NCI-H526 (cell line): ENCODE data around the gene CALML3.
A peak's percentile ranks its signal among the peaks of the same experiment; 100 is the strongest.

ENCODE experiments used
- DNase-seq, 2 experiments: peaks; one replicate each; lab custom pipeline; 2025; lab: John Stamatoyannopoulos, UW

Gene CALML3

GRCh38 chr10:5525561-5526341 lies 990 bp downstream of the CALML3 start:
- DNase-seq: no peak

GRCh38 chr10:5526691-5527331 lies 2.0 kb downstream of the CALML3 start:
- DNase-seq: no peak

DNA sequence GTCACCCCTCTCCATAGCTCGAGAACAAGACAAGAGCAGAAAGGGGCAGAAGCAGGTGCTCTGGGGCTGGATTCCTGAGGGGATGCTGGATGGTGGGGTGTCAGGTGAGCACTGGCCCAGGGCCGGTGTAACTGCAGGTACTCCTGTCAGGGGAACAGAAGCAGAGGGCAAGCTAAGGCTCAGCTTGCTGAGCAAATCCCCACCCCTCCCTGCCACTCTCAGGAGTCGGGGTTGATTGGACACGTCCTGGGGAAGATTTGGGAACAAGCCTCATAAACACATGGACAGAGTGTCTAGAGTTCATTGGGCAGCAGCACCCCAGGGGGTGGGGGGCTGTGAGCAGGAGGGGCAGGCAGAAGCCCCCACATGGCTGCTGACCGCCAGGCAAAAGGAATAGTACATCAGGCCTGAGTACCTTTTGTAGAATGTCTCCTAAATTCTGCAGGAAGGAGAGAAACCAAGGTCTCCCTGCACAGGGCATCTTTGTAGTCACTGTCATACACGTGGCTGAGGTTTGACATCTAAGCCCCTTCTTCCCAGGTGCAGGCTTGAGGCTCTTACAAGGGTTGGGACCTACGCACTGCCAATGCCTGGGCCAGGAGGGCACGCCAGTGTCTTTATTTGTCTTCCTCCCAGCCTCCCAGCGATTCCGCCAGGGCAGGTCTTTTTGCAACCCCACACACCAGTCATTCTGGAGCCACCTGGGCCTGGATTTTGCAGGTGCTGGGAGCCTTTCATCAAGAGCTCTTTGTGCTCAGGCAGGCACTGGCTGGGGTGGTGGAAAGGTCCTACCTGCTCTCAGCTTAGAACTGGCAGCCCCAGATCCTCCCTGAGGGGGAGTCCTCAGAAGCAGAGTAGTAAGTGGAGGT lies 2.8 kb downstream of the CALML3 start:
- peak; percentile 42 to 74 for DNase-seq

GRCh38 chr10:5528989-5529701 lies 4.4 kb downstream of the CALML3 start:
- no peak for DNase-seq

GRCh38 chr10:5529702-5530411 lies 5.1 kb downstream of the CALML3 start:
- DNase-seq: no peak

- DNase-seq: no peak
Observed at GRCh38 chr10:5530412-5530806, 5.6 kb downstream of the CALML3 start.

DNA sequence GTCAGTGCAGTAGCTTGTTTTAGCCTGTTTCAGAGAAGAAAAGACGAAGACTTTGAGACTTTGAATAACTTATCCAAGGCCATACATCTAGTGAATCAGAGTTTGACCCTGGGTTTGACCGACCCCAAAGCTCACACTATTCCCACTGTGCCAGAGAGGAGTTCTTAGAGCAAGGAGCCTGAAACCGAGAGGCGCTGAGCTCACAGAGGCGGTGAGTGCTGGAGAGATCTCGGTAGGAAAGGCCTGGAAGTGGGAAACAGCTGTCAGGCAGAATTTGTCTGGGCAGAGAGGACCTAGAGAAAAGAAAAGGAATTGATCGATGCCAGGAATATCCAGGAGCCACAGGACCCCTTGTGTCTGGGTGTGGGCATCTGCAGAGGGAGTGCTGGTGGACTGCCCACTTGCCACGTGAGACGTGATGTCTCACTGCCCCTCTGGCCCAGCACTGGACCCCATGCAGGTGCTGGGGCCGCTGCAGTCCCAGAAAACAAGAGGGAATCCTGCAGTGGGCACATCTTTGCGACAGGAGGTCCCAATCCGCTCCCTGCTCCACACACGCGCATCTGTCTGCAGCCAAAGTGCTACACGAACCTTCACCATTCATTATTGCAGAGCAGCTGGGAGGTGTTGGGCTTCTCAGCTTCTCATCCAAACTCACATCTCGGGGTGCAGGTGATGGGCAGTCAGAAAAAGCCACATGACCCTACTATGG lies 6.2 kb downstream of the CALML3 start:
- DNase-seq: no peak

- DNase-seq: no peak
Observed at GRCh38 chr10:5531558-5532306, 7.0 kb downstream of the CALML3 start.

- DNase-seq: no peak
Observed at GRCh38 chr10:5532307-5532605, 7.5 kb downstream of the CALML3 start.

- no peak for DNase-seq
Observed at GRCh38 chr10:5532618-5533097, 7.9 kb downstream of the CALML3 start.

- DNase-seq: no peak
Observed at GRCh38 chr10:5533098-5533731, 8.5 kb downstream of the CALML3 start.

GRCh38 chr10:5534051-5534821 lies 9.5 kb downstream of the CALML3 start:
- no peak for DNase-seq

DNA sequence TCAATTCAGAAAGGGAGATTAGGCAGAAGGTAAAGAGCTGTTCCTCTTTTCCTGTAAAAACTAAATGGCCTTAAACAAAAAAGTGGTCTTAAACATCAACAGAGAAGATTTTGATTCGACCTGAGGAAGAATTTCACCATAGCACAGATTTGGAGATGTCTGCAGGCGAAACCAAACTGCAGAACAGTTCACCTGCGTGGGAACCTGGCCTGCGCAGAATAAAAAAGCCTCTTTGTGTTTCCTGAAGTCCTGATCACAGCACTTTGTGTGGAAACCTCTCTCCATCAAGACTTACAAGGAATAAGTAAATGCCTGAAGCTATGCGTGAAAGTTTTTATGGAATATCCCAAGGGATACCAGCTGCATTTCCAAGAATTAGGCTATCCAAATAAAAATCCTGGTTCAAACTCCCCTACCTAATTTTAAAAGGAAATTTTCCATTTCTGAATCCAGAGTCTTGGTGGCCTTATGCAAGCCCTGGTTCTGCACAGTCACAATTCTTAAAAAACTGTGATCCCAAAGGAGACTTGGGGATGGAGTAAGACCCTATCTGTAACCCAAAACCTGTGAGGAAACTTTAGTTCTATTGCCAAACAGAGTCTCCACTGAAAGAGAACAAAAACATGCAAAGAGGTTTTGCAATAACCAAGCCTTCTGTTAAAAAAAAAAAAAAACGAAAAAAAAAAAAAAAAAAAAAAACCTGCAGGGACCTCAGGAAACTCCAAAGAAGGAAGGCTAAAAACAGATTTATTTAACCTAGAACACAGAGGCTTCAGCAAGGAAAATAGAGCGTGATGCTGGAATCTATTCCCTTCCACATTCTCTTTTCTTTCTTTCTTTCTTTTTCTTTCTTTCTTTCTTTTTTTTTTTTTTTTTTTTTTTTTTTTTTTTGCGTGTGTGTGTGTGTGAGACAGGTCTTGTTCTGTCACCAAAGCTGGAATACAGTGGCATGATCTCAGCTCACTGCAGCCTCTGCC lies 10.4 kb downstream of the CALML3 start:
- DNase-seq: no peak

DNA sequence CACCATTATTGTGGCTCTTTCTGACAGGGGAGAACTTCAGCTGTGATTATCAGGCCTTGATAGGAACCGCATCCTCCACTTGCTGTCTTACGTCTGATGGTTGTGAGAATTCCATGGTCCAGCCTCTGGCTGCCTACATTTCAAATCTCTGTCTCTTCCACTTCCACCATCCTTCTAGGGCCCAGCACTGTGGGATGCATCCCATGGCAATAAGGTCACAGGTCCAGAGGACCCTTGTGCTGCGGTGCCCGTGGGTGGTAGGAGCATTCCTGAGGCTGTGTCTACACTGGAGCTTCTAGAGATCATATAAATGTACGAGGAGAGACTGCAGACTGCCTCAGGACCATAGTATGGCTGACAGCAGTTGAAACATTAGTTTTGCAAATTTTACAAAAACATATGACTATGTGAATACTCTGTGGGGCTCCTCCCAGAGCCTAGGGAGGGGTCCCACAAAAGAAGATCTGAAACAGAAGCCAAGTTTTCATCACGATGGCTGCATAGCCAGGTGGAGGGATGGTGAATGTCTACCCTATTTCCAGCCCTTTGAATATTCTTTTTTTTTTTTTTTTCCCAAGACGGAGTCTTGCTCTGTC lies 11.8 kb downstream of the CALML3 start:
- no peak for DNase-seq

- no peak for DNase-seq
Observed at GRCh38 chr10:5537684-5538083, 12.9 kb downstream of the CALML3 start.

- no peak for DNase-seq
Observed at GRCh38 chr10:5538446-5538845, 13.7 kb downstream of the CALML3 start.
